C4-2B (cell line): ENCODE data around the gene ZBTB49.

Source experiments
- ZFX ChIP-seq: fragments of 450-650 bp; IDR thresholded peaks from 2 replicates; pipeline ENCODE4 v1.6.1; 2017
- TF ChIP-seq, protein P1 (sequence below): fragments of 450-650 bp; conservative IDR thresholded peaks from 2 replicates; pipeline ENCODE4 v1.5.1; 2017; ENCODE audit warnings: mild to moderate bottlenecking

GRCh38 chr4:4256799-4257198 is 33.3 kb upstream of the ZBTB49 start:
- TF ChIP-seq, protein P1, sequence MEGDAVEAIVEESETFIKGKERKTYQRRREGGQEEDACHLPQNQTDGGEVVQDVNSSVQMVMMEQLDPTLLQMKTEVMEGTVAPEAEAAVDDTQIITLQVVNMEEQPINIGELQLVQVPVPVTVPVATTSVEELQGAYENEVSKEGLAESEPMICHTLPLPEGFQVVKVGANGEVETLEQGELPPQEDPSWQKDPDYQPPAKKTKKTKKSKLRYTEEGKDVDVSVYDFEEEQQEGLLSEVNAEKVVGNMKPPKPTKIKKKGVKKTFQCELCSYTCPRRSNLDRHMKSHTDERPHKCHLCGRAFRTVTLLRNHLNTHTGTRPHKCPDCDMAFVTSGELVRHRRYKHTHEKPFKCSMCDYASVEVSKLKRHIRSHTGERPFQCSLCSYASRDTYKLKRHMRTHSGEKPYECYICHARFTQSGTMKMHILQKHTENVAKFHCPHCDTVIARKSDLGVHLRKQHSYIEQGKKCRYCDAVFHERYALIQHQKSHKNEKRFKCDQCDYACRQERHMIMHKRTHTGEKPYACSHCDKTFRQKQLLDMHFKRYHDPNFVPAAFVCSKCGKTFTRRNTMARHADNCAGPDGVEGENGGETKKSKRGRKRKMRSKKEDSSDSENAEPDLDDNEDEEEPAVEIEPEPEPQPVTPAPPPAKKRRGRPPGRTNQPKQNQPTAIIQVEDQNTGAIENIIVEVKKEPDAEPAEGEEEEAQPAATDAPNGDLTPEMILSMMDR: no peak
- TF ChIP-seq ZFX: no peak
